GM12864 (cell line): ENCODE results near the gene PRR4.

Source experiments
- DNase-seq: peaks from one replicate; pipeline ENCODE4 v3.0.0-alpha.2; 2011; ENCODE audit warnings: low read depth
- H3K4me3 ChIP-seq: 2 replicates; pipeline ENCODE4 v1.5.1; 2011; ENCODE audit warnings: mild to moderate bottlenecking, low read depth, low read length, control low read depth
- TF ChIP-seq, protein P1 (sequence below): IDR thresholded peaks from 2 replicates; pipeline ENCODE4 v1.5.1; 2011; ENCODE audit warnings: low read depth, mild to moderate bottlenecking, moderate library complexity, low read length, control low read depth, inconsistent platforms; ENCODE audit errors: missing control alignments

PRR4 gene, protein sequence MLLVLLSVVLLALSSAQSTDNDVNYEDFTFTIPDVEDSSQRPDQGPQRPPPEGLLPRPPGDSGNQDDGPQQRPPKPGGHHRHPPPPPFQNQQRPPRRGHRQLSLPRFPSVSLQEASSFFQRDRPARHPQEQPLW

DNA sequence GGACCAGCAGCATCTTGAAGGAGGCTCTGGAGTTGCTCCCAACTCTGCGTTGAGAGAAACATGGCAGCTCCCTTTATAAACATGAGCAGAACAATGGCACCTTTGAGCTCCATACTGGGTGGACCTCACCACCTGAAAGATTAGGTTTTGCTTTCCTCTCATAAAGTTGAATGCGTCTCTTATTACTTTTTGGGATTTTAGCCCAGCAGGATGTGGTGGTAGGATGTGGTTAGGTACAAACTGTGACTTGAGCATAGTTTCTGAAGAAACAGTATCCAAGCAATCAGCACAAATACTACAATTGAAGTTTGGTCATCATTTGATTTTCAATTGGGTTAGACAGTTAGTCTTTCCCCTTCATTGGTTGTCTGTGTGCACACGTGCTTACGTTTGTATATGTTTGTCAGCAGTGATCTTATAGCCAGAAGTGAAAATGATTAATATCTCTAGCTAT lies at the start of gene PRR4:
TSS of gene PRR4 (minus strand) at position 51 of the 454 bp plus-strand sequence. CDS start at position 13, 38 bp downstream.
- DNase-seq: no peak
- no peak within 1 kb of the TSS for H3K4me3 ChIP-seq
- TF ChIP-seq, protein P1, sequence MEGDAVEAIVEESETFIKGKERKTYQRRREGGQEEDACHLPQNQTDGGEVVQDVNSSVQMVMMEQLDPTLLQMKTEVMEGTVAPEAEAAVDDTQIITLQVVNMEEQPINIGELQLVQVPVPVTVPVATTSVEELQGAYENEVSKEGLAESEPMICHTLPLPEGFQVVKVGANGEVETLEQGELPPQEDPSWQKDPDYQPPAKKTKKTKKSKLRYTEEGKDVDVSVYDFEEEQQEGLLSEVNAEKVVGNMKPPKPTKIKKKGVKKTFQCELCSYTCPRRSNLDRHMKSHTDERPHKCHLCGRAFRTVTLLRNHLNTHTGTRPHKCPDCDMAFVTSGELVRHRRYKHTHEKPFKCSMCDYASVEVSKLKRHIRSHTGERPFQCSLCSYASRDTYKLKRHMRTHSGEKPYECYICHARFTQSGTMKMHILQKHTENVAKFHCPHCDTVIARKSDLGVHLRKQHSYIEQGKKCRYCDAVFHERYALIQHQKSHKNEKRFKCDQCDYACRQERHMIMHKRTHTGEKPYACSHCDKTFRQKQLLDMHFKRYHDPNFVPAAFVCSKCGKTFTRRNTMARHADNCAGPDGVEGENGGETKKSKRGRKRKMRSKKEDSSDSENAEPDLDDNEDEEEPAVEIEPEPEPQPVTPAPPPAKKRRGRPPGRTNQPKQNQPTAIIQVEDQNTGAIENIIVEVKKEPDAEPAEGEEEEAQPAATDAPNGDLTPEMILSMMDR: no peak

DNA sequence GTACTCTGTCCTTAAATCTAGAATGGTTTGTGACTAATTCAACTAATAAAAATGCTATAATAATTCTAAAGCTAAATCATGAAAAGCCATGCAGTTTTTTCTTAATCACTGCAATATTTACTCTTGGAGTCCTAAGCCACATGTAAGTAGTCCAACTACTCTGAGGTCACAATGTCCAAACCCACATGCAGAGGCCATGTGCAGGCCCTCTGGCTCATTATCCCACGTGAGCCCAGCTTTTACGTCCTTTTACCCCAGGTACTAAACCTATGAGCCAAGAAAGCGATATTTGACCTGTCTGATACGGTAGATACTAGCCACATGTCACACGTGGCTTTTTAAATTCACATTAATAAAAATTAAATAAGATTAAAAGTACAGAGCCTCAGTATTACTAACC lies 47.6 kb upstream of the PRR4 start:
- TF ChIP-seq, protein P1: no peak
- no peak for DNase-seq
- H3K4me3 ChIP-seq: no peak overlapping the region

DNA sequence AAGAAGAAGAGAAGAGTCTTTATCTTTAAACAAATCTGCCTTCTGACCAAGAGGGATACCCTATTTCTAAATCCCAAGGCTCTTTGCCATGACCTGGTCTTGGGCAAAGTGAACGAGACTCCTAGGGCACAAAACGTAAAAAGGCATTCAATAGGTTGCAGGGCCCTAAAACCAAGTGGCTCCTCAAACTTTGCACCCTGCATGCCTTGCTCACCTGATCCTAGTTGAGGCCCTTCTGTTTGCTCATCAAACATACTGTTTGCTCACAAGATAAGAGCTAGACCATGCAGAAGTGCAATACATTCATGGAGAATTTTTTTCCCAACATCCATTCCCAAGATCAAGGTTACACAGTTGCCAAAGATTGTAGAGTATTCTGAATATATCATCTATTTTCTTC lies 42.7 kb upstream of the PRR4 start:
- TF ChIP-seq, protein P1: no peak
- no peak for DNase-seq
- H3K4me3 ChIP-seq: no peak overlapping the region

DNA sequence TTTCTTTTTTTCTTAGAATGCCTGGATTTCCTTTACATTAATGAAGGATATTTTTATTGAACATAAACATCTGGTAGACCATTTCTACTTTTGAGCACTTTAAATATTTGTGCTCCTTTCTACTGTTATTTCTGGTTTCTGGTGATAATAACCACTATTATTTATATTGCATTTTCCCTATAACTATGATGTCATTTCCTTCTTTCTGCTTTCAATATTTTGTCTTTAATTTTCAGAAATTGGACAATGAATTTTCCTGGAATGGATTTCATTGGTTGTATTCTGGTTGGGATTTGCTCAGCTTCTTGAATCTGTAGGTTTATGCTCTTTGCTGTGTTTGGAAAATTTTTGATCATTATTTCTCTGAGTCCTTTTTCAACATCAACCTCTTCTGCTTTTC lies 40.0 kb upstream of the PRR4 start:
- TF ChIP-seq, protein P1: no peak
- no peak for DNase-seq
- H3K4me3 ChIP-seq: no peak overlapping the region

DNA sequence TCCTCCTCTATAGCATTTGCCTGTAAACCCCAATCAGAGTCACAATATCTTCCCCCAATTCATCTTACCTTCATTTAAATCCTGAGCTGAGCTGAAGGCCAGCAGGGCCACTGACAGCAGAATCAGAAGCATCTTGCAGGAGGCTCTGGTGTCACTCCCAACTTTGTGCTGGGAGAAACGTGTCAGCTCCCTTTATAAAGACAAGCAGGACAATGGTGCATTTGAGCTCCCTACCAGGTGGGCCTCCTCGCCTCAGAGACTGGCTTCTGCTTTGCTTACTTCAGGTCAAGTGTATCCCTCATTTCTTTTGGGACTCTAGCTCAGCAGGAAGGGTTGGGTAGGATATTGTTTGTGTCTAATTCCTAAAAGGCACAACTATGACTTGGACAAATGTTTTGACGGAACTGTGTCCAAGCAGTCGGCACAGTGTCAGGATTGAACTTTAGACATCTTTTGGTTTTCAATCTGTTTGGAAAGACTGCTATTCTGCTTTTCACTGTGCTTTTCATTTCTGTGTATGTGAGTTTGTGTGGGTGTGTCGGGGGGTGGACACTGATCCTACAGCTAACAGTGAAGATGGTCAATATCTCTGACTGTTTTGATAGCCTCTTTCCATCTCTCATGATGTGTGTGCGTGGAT lies 34.9 kb upstream of the PRR4 start, which contains the start of gene PRH1:
TSS of gene PRH1 (minus strand) at position 170 of the 640 bp plus-strand sequence. CDS start at position 132, 38 bp downstream.
- H3K4me3 ChIP-seq: no peak within 1 kb of the TSS
- TF ChIP-seq, protein P1: no peak
- no peak for DNase-seq

DNA sequence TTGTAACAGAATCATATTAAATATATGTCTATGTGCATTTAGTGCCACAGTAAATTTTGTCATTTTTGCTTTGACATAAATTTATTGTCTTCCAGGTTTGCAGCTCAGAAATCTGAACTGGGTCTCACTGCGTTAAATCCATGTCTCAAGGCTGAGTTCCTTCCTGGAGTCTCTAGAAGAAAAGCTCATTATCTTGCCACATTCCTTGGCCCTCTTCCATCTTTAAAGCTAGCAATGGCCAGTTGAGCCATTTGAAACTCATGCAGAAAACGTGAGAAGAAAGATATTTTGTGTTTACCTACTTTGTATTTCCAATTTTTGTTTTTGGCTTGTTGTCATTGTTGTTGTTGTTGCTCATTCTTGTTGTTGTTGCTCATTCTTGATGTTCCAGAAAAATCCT lies 24.1 kb upstream of the PRR4 start:
- no peak for DNase-seq
- H3K4me3 ChIP-seq: no peak overlapping the region
- TF ChIP-seq, protein P1: no peak

DNA sequence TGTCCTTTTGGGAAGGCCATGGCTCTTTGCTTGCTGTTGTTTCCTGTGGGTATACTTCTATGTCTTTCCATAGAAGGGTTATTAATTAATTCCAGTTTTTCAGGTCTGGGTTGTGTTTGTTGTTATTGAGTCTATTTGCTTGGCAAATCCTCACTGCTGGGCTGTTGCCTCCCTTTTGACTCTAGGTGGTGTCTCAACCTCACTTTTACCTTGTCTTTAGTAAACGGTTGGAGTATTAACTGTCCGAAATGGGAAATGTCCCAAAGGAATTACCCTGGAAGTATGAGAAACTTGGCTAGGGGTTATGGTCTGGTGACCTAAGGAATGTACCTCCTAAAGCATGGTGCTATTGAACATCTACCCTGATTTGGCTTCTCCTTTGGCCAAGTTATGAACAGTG lies 18.1 kb upstream of the PRR4 start:
- TF ChIP-seq, protein P1: no peak
- no peak overlapping the region for H3K4me3 ChIP-seq
- DNase-seq: no peak
